NCI-H1930 (cell line): ENCODE data around the gene TMLHE.
"Not testable (repeated sequence)": the region's sequence is repeated elsewhere in the genome, so short reads cannot be mapped to it uniquely, and the experiment has no call there.

Experiments used
- DNase-seq, 2 experiments: peaks; one replicate each; lab custom pipeline; 2025; lab: John Stamatoyannopoulos, UW

Gene TMLHE

GRCh38 chrX:155495134-155495533 is 117.6 kb downstream of the TMLHE start:
- DNase-seq = not testable (repeated sequence)

- not testable (repeated sequence) for DNase-seq
Measured at GRCh38 chrX:155491421-155491820, 121.3 kb downstream of the TMLHE start.

GRCh38 chrX:155477136-155477535 is 135.6 kb downstream of the TMLHE start:
- not testable (repeated sequence) for DNase-seq

GRCh38 chrX:155466269-155466938 is 146.3 kb downstream of the TMLHE start:
- not testable (repeated sequence) for DNase-seq

GRCh38 chrX:155460501-155460900 is 152.3 kb downstream of the TMLHE start:
- DNase-seq = not testable (repeated sequence)

GRCh38 chrX:155458471-155458870 is 154.3 kb downstream of the TMLHE start, which contains the start of gene F8A3:
Gene F8A3 (minus strand): TSS chrX:155458620. CDS start chrX:155458600, 20 bp downstream.
- DNase-seq = not testable (repeated sequence)

- not testable (repeated sequence) for DNase-seq
Measured at GRCh38 chrX:155457761-155458447, 154.8 kb downstream of the TMLHE start.

- DNase-seq = no peak
Measured at GRCh38 chrX:155441097-155441496, 171.7 kb downstream of the TMLHE start.
